NCI-H128 (cell line): ENCODE measurements around the gene PLCB1.

Experiments used
- DNase-seq: peaks from one replicate; lab custom pipeline; 2025; ENCODE audit not compliant: unreplicated experiment; lab: John Stamatoyannopoulos, UW

Gene PLCB1

DNA sequence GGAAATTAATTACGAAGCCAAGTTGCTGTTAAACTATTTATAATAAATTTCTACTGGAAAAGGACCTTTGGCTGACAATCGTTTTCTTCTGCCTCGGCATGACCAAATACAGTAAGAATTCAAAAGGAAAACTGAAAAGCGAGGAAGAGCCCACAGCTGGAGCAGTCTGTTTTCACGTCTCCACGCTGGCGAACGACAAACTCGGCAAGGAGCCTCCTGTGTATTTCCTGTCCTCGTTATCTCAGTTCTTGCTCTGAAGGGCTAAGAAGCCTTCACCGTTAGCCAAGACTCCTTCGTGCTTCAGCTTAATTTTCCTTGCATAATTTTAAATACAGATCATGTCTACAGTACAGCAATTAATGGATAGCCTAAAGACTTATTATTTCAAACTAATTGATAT, 722.5 kb downstream of the PLCB1 start:
- no peak for DNase-seq

GRCh38 chr20:8855315-8855714, 723.2 kb downstream of the PLCB1 start:
- no peak for DNase-seq

DNA sequence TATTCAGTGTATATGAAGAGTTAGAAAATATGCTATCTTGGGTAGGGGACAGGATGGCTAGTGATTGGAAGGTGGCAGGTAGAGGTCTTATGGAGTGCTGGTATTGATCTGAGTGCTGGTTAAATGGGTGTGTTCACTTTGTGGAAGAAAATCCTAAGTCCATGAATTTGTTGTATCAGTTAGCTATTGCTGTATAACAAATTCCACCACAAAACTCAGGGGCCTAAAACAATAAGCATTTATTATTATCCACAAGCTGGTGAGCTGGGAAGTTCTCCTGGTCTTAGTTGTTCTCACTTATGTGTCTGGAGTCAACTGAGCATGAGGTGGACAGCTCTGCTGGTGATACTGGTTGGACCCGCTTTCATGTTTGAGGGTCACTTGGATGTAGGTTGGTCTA, 724.6 kb downstream of the PLCB1 start:
- no peak for DNase-seq

DNA sequence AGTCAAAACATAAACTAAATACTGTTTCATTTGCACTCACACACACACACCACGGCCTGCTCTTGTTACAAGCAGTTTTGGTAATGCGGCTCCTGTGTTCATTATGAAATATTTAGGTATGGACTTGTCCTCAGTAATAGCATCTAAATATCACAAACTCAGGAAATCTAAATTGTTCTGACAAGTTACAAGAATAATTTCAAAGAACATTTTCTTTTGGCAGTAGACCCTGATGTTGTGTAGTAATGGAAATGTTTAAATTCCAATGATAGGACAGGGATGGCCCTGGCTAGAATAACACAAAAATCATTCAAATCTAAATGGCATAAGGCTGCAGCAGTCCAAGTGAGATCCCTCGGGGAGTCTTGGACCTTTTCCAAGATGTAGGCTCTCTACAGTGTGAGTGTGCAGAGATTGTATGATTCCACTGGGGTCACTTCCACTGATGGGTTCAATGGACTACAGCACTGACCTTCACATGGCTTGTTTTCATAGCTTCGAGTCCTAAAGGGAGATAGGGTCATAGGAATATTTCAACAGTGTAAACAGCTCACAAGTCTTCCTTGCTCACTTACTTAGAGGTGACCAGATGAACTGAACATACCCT, 726.2 kb downstream of the PLCB1 start:
- no peak for DNase-seq

GRCh38 chr20:8860011-8860495, 728.0 kb downstream of the PLCB1 start:
- no peak for DNase-seq

GRCh38 chr20:8862092-8862491, 730.0 kb downstream of the PLCB1 start:
- DNase-seq = no peak

DNA sequence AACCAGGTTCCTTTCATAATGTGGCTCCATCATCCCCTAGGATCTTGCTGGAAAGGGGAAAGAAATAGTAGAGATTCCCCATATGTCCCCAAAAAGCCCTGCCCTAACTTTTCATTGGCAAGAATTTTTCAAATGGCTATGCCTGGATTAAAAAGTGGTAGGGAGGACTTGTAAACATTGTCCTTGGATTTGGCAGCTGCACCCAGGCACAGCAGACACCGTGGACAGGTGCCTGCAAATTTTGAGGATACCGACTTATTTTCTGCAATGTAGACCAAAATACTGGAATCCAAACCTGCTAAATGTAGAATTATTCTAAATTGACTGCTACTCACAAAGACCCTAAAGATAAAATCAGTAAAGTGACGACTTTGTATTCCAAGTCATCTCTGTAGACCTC, 733.6 kb downstream of the PLCB1 start:
- DNase-seq = no peak

DNA sequence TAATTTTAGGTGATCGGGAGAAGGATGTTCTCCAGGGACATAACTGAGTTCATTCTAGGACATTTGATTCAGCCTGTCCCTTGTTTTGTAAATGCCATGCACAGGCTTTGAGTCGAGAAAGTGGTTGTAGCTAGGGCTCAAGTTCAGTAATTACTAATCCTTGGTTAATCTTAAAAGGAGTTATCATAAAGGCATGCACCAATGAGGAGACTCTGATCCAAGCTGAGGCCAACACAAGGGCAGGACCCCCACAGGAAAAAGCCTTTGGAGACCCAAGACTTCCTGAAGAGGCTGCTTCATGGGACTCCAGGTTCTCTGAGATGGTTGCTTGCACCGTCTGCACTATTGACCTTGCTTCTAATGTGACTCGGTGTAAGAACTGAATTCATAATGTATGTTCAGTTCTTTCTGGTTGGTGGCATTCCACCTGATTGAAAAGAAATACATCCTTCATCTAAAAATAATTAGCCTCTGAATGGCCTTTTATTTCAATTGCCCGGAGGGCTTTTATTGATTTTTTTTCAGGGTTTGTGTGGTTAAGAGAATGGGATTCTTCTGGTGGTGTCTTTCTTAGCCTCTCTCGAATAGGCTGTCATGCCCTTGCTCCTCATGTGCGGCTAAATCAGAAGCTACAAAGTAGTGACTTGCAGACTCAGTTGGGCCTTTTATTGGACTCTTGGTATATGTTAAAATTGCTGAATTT, 735.1 kb downstream of the PLCB1 start:
- no peak for DNase-seq

- no peak for DNase-seq
These were observed 738.6 kb downstream of the PLCB1 start for GRCh38 chr20:8870652-8871051.

DNA sequence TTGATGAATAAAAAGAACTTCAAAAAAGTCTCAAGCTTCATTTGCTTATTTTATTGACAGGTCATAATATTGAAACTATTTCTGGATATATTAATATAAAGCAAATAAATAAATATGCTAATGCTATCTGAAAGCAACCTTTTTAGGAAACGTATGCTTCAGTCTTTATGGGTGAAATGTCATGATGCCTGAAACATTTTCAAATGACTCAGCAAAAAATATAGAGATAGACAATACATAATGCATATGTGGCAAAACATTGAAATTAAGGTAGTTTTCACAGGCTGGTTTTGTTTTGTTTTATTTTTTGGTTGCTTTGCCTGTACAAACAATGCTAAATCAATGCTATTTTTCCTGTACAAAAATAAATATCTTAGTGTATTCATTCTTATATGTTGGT, 742.4 kb downstream of the PLCB1 start:
- no peak for DNase-seq

GRCh38 chr20:8875586-8875985, 743.5 kb downstream of the PLCB1 start:
- DNase-seq = no peak

- no peak for DNase-seq
These were observed 744.3 kb downstream of the PLCB1 start for GRCh38 chr20:8876366-8876765.

DNA sequence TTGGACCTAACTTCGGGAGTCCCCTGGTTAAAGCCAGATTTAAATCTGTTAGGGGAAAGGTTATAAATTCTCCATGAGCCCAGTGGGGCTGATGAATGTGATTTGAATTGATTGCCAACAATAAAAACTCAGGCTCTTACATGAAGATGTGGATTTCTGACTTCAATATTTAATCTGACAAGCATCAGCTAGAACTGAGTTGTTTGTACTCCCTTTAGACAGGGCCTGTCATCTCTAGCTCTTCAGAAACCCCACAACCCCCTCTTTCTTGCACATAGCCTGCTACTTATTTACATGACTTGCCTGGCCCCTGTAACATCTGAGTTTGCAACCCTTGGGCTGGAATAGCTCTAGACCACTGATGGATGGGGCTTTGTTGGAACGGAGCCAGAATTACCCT, 745.2 kb downstream of the PLCB1 start:
- DNase-seq = no peak

DNA sequence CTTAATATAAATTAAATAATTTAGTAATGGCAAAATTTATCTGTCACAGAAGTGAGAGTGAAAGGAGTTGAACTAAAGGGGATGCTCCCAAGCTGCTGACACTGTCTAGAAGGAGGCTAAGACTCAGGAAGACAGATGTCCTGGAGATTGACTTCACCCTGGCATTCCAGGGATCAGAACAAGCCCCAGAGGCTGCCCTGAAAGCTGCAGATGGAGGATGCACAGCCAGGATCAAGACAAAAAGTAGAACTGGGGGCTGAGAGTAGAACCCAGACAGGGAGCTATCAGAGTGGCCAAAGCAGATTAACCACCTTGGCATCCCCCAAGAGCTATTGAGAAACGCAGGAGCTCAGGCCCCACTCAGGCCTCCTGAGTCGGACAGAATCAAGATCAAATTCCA, 747.6 kb downstream of the PLCB1 start:
- no peak for DNase-seq

DNA sequence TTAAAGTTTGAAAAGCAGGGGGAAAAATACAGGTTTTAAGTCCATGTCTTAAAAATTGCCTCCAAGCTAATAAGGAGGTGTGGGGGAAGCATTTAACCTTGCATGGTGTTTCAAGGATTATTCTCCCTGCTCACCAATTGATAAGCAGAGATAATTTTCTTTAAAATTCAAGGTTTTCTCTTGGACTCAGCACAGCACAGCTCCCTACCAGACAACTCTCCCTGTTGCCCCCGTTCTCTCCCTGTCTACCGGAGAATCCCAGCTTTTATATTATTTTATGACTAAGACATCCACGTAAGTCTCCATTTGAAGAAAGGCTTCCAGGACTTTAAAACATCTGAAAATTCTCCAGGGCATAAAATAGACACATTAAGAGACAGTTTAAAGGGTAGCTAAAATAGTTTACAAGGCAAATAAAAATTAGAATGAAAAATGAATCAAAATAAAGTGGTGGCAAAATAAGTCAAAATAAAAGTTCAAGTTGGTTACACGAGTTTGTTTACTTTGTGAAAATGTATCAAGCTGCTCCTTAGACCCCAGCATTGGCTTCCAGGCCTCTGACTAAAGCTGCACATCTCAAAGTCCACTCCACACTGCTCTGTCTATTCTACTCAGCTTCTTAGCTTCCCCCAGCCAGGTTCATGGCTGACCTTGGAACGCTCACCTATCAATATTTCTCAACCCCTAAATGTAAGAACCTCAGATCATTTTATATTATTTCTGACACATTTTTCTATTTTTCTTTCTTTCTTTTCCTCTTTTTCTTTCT, 748.2 kb downstream of the PLCB1 start:
- DNase-seq = no peak

DNA sequence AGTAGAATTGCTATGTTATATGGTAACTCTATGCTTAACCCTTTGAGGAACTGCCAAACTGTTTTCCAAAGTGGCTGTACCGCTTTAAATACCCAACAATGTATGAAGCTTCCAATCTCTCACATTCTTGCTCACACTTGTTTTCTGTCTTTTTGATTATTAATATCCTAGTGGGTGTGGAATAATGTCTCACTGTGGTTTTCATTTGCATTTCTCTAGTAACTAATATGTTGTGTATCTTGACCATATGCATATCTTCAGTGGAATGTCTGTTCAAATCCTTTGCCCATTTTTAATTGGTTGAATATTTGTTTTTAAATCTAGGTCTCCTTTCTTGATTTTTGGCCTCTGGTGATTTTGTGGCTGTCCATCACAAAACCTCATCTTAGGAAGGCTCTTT, 759.0 kb downstream of the PLCB1 start:
- no peak for DNase-seq

DNA sequence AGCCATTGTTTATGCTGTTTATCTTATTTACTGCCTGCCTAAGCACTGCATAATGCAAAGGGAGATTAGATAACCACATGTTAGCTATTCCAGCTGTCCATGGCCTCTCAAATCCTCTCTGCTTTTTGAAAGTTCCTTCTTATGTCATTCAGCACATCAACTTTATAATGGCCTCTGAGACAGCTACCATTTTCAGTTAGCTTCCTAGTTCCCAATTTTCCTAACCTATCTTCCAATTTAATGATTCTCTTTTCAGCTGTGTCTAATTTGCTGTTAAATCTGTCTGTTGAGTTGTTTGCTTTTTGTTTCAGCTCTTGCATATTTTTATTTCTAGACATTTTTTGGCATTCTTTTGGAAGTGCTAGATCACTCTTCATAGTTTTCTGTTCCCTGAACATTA, 763.4 kb downstream of the PLCB1 start:
- no peak for DNase-seq

DNA sequence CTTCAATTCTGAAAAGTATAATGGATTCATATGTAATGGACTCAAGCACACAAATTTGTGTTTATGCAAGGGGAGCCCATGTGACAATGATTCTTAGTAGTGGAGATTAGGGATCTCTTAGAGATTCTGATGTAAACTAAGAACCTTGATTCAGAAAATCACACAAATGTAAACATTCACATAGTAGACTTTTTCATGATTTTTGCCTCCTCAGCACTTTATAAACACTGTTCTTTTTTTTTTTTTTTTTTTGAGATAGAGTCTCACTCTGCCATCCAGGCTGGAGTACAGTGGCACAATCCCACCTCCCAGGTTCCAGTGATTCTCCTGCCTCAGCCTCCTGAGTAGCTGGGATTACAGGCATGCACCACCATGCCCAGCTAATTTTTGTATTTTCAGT, 766.8 kb downstream of the PLCB1 start:
- DNase-seq = no peak

DNA sequence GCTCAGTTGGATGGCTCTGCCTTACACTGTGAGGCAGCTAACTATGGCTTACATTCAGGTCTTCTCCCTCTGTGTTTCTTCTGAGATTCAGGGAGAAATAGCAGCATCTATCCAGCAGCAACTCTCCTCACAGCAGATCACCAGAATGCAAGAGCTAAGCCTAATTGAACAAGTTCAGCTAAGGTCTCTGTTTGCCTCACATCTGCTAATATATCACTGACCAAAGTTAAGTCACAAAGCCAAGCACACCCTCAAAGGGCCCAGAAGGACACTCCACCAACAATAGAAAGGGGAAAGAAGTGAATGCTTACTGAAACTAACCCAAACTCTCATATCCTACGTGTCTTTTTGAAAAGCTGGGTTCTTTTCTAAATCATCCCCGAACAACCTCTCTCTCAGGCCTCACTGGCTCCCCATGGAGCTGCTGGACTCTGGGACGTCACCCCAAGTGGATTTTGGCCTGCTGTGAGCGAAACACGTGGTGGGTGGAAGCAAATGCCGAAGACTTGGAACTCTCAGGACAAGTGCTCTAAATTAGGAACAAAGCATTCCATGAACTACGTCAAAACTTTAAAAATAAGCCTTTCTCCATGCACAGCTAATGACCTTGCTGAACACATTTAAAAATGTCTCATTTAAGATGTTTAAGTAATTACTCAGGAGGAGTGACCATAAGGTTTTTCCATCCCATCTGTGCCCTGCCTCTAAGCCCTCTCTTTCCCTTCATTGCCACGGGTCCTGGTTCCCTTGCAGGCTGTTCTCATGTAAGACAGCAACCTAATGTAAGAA, 769.4 kb downstream of the PLCB1 start:
- DNase-seq = no peak

- no peak for DNase-seq
These were observed 771.9 kb downstream of the PLCB1 start for GRCh38 chr20:8903655-8904605.
